ENCODE results near the gene RMDN2.

RMDN2 gene

GRCh38 chr2:38045811-38046210 lies 120.7 kb downstream of the RMDN2 start:
- no peaks in the 10 kb centered on the region for H3K4me1 ChIP-seq (ENCODE audit: insufficient read depth, low read length, severe bottlenecking)
- no peak overlapping the region for H3K27ac ChIP-seq (ENCODE audit: low read depth, low read length, poor library complexity, severe bottlenecking)
- H2AFZ ChIP-seq (ENCODE audit: low read length) = no peak overlapping the region
- no peak for TF ChIP-seq EZH2 (IDR thresholded peaks at IDR 0.05; ENCODE audit: borderline replicate concordance, low read length)
- no peaks in the 10 kb centered on the region for H3F3A ChIP-seq (ENCODE audit: insufficient read depth, low read length)
- no peaks in the 10 kb centered on the region for H3K36me3 ChIP-seq (ENCODE audit: insufficient read depth, low read length)
- H4K20me1 ChIP-seq (ENCODE audit: insufficient read depth, low read length) = no peaks in the 10 kb centered on the region
- H3K9ac ChIP-seq (ENCODE audit: low read length) = no peak overlapping the region
- no peak overlapping the region for H3K4me3 ChIP-seq (ENCODE audit: low read depth, low read length, poor library complexity, severe bottlenecking)
- H3K9me3 ChIP-seq (ENCODE audit: low read length) = no peaks in the 10 kb centered on the region
- no peaks in the 10 kb centered on the region for H3K27me3 ChIP-seq (ENCODE audit: insufficient read depth, low read length)
- H3K9me2 ChIP-seq (ENCODE audit: low read depth, low read length) = peaks cover 4% of the 10 kb centered on the region; the same call in 1 of the 2 replicates
- no peak overlapping the region for H3K4me2 ChIP-seq (ENCODE audit: low read length)
- H3K79me2 ChIP-seq (ENCODE audit: insufficient read depth, low read length) = no peaks in the 10 kb centered on the region

DNA sequence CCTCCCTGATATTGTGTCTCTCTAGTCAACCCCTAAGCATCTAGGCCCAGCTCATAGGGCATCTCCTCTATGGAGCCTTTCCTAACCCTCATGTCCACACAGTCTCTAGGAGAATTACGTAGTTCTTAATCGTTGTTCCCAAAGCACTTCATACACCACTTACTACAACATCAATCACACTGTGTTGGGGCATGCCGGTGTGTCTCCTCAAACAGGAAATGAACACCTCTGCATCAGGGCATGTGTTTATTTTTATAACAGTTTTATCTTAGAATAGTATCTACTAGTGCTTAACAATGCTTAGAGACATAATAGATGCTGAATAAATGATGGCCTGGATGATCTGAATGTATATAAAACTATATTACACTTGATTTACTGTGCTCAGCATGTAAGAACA lies 131.1 kb downstream of the RMDN2 start:
- Histone ChIP-seq H3K27me3 (ENCODE audit: insufficient read depth, low read length) (no peaks in the 10 kb centered on the region), H3K4me3 (ENCODE audit: low read depth, low read length, poor library complexity, severe bottlenecking) (no peak overlapping the region), H3K9me2 (ENCODE audit: low read depth, low read length) (no peaks in the 10 kb centered on the region), H3F3A (ENCODE audit: insufficient read depth, low read length) (no peaks in the 10 kb centered on the region), H4K20me1 (ENCODE audit: insufficient read depth, low read length) (no peaks in the 10 kb centered on the region), H3K9ac (ENCODE audit: low read length) (no peak overlapping the region), H3K9me3 (ENCODE audit: low read length) (no peaks in the 10 kb centered on the region), H3K79me2 (ENCODE audit: insufficient read depth, low read length) (no peaks in the 10 kb centered on the region), H3K4me2 (ENCODE audit: low read length) (no peak overlapping the region), H3K27ac (ENCODE audit: low read depth, low read length, poor library complexity, severe bottlenecking) (no peak overlapping the region), H2AFZ (ENCODE audit: low read length) (no peak overlapping the region), H3K36me3 (ENCODE audit: insufficient read depth, low read length) (no peaks in the 10 kb centered on the region), H3K4me1 (ENCODE audit: insufficient read depth, low read length, severe bottlenecking) (no peaks in the 10 kb centered on the region)
- no peak for TF ChIP-seq EZH2 (IDR thresholded peaks at IDR 0.05; ENCODE audit: borderline replicate concordance, low read length)
- TF ChIP-seq, protein P1, sequence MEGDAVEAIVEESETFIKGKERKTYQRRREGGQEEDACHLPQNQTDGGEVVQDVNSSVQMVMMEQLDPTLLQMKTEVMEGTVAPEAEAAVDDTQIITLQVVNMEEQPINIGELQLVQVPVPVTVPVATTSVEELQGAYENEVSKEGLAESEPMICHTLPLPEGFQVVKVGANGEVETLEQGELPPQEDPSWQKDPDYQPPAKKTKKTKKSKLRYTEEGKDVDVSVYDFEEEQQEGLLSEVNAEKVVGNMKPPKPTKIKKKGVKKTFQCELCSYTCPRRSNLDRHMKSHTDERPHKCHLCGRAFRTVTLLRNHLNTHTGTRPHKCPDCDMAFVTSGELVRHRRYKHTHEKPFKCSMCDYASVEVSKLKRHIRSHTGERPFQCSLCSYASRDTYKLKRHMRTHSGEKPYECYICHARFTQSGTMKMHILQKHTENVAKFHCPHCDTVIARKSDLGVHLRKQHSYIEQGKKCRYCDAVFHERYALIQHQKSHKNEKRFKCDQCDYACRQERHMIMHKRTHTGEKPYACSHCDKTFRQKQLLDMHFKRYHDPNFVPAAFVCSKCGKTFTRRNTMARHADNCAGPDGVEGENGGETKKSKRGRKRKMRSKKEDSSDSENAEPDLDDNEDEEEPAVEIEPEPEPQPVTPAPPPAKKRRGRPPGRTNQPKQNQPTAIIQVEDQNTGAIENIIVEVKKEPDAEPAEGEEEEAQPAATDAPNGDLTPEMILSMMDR (IDR thresholded peaks at IDR 0.05; ENCODE audit: low read length) = no peak

GRCh38 chr2:38057651-38058410 lies 132.7 kb downstream of the RMDN2 start:
- no peak for TF ChIP-seq EZH2 (IDR thresholded peaks at IDR 0.05; ENCODE audit: borderline replicate concordance, low read length)
- Histone ChIP-seq H3K4me3 (ENCODE audit: low read depth, low read length, poor library complexity, severe bottlenecking) (no peak overlapping the region), H3K4me2 (ENCODE audit: low read length) (no peak overlapping the region), H3K36me3 (ENCODE audit: insufficient read depth, low read length) (no peaks in the 10 kb centered on the region), H3K9me3 (ENCODE audit: low read length) (no peaks in the 10 kb centered on the region), H3K27ac (ENCODE audit: low read depth, low read length, poor library complexity, severe bottlenecking) (no peak overlapping the region), H4K20me1 (ENCODE audit: insufficient read depth, low read length) (no peaks in the 10 kb centered on the region), H3F3A (ENCODE audit: insufficient read depth, low read length) (no peaks in the 10 kb centered on the region), H2AFZ (ENCODE audit: low read length) (no peak overlapping the region), H3K27me3 (ENCODE audit: insufficient read depth, low read length) (no peaks in the 10 kb centered on the region), H3K9me2 (ENCODE audit: low read depth, low read length) (no peaks in the 10 kb centered on the region), H3K79me2 (ENCODE audit: insufficient read depth, low read length) (no peaks in the 10 kb centered on the region), H3K9ac (ENCODE audit: low read length) (no peak overlapping the region), H3K4me1 (ENCODE audit: insufficient read depth, low read length, severe bottlenecking) (no peaks in the 10 kb centered on the region)

GRCh38 chr2:38060236-38061018 lies 135.3 kb downstream of the RMDN2 start:
- Histone ChIP-seq H3K4me3 (ENCODE audit: low read depth, low read length, poor library complexity, severe bottlenecking) (no peak overlapping the region), H2AFZ (ENCODE audit: low read length) (no peak overlapping the region), H3K27ac (ENCODE audit: low read depth, low read length, poor library complexity, severe bottlenecking) (no peak overlapping the region), H3K27me3 (ENCODE audit: insufficient read depth, low read length) (no peaks in the 10 kb centered on the region), H3K79me2 (ENCODE audit: insufficient read depth, low read length) (no peaks in the 10 kb centered on the region), H3K9me3 (ENCODE audit: low read length) (no peaks in the 10 kb centered on the region), H3K9me2 (ENCODE audit: low read depth, low read length) (no peaks in the 10 kb centered on the region), H3K9ac (ENCODE audit: low read length) (no peak overlapping the region), H3F3A (ENCODE audit: insufficient read depth, low read length) (no peaks in the 10 kb centered on the region), H4K20me1 (ENCODE audit: insufficient read depth, low read length) (no peaks in the 10 kb centered on the region), H3K4me2 (ENCODE audit: low read length) (no peak overlapping the region), H3K4me1 (ENCODE audit: insufficient read depth, low read length, severe bottlenecking) (no peaks in the 10 kb centered on the region), H3K36me3 (ENCODE audit: insufficient read depth, low read length) (no peaks in the 10 kb centered on the region)
- TF ChIP-seq, protein P1 (IDR thresholded peaks at IDR 0.05; ENCODE audit: low read length) = no peak
